GM10847 (cell line): ENCODE results near the gene HTR3E.

Experiments used
- POLR2A ChIP-seq: IDR thresholded peaks from 2 replicates; pipeline ENCODE4 v1.6.1; 2011; ENCODE audit not compliant: insufficient read length; ENCODE audit errors: extremely low read depth

The HTR3E gene

DNA sequence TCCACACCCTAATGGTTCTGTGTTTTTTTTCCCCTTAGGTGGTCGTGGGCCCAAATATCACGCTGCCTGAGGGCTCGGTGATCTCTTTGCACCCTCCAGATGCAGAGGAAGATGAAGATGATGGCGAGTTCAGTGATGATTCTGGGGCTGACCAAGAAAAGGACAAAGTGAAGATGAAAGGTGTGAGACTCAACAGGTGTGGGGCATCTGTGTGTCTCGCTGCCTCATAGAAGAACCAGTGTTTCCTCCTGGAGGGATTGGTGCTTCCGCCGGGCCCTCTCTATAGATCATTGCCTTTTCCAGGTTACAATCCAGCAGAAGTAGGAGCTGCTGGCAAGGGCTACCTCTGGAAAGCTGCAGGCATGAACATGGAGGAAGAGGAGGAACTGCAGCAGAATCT, 45.3 kb downstream of the HTR3E start:
- no peak for TF ChIP-seq POLR2A

DNA sequence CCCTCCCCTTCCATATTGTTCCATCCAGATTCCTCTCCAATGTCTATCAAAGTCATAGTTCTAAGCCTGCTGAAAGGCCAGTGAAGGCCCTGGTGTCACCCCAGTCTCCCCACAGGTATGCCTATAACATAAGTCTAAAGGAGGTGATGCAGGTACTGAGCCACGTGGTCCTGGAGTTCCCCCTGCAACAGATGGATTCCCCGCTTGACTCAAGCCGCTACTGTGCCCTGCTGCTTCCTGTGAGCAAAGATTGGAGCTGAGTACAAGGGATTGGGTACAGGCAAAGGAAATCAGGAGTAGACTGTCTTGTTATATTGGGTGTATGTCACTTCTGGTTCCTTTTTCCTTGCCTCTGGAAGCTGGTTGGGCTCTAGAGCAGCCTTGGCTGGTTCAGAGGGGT, 46.5 kb downstream of the HTR3E start:
- TF ChIP-seq POLR2A, result no peak

DNA sequence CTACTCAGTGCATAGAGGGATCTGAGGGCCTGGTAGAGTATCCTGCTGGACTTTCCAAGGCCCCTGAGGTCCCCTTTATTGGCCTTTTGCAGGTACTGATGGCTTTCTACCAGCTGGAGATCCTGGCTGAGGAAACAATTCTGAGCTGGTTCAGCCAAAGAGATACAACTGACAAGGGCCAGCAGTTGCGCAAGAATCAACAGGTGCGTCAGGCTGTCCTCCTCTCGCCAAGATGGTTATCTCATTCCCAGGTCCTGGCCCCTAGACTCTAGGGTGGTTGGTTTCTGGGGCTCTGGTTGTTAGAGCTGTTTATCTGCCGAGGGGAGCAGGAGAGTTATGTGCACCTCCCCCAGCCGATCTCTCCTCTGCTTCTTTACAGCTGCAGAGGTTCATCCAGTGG, 47.6 kb downstream of the HTR3E start:
- TF ChIP-seq POLR2A, result no peak

DNA sequence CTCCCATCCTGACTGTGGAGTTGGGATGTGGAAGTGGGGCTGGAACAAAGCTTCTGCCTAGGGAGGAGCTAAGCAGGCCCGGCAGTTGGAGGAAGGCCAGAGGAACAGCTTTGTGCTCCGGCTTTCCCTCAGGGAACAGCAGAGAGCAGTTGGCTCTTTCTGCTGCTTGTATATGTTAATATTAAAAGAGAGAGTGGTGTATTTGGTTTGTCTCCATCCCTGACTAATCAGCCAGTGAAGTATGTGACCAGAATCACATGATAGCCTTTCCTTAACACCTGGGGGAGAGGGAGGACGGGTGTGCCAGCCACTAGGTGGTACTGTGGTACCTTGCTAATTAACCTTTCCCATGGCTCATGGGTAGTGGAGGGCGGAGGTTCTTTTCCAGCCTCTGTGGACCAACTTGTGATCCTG, 48.3 kb downstream of the HTR3E start:
- TF ChIP-seq POLR2A, result no peak

DNA sequence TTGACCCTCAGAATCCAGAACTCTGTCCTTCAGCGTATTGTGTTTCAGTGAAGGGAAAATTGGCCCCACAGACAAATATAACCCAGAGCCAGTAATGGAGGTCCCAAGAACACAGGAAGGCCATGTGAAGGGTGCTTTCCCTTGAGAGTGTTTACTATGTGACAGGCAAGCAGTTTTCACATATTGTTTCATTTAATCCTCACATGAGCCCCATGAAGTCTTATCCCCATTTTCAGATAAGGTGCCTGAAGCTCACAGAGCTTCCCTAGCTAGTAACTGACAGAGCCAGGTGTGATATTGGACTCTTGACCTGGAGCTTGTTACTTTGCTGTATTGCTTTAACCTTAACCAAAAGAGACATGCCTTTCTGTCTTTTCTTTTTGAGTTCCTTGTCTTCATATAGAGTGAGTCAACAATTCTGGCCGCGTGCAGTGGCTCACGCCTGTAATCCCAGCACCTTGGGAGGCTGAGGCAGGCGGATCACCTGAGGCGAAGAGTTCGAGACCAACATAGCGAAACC, 48.9 kb downstream of the HTR3E start:
- no peak for TF ChIP-seq POLR2A

DNA sequence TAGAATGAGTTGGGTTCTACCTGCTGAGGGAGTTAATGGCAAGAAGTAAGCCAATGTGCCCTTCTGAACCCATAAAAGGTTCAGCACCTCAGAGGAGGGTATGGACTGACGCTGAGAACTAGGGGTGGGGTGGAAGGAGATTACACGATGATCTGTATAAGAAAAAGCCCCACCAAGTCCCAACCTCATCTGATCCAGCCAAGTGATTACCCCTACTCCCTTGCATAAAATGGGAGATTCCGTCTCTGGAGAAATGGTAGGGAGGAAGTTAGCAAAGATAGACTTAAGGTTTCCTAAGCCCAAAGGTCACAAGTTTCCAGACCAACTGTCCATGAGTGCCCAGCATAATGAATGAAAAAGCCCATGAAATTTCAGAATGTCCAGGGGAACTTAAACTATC, 51.2 kb downstream of the HTR3E start:
- no peak for TF ChIP-seq POLR2A

DNA sequence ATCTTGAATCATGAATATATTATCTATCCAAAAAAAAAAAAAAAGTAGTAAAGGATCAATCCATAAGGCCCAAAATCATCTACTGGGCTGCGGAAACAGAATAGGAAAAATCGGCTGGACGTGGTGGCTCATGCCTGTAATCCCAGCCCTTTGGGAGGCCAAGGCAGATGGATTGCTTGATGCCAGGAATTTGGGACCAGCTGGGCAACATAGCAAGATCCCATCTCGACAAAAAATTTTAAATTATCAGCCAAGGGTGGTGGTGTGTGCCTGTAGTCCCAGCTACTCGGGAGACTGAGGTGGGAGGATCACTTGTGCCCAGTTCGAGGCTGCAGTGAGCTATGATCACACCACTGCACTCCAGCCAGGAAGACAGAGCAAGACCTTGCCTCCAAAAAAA, 52.3 kb downstream of the HTR3E start:
- TF ChIP-seq POLR2A, result no peak

DNA sequence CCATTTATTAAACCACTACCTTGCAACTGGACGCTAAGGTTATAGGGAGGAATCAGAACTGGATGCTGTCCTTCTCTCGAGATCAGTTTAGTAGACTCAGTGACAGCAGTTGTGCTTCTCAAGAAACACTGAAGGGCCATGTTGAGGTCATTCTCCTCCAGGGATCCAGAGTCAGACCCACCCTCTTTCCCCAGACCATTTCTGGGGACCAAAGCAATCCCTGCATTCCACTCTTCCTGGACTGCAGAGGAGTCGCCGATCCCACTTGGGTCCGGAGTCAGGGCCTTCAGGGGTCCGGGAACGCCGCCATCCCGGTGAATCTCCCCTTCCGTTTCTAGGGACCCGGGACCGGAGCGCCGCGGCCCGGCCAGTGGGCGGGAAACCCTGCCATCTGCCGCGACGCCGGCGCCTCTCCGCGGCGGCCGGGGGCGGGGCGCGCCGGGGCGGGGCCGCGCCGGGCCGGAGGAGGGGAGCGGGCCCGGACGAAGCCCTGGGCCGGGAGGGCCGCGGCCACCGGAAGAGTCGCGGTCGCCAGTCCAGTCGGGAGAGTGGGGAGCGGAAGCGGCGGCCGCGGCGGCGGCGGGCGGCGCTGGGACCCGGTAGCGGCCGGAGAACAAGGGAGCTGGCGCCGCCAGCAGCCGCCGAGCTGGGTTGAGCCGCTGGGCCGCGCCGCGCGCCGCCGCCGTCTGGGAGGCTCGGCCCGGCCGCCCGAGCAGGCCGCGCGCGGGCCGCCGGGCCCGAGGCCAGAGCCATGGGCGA, 58.2 kb downstream of the HTR3E start, which contains the start of gene DVL3:
Gene DVL3, plus strand, starts transcription at position 493 of the 759 bp plus-strand sequence. Its CDS starts 259 bp downstream, at position 752.
- TF ChIP-seq POLR2A, result peak; percentile 31

DNA sequence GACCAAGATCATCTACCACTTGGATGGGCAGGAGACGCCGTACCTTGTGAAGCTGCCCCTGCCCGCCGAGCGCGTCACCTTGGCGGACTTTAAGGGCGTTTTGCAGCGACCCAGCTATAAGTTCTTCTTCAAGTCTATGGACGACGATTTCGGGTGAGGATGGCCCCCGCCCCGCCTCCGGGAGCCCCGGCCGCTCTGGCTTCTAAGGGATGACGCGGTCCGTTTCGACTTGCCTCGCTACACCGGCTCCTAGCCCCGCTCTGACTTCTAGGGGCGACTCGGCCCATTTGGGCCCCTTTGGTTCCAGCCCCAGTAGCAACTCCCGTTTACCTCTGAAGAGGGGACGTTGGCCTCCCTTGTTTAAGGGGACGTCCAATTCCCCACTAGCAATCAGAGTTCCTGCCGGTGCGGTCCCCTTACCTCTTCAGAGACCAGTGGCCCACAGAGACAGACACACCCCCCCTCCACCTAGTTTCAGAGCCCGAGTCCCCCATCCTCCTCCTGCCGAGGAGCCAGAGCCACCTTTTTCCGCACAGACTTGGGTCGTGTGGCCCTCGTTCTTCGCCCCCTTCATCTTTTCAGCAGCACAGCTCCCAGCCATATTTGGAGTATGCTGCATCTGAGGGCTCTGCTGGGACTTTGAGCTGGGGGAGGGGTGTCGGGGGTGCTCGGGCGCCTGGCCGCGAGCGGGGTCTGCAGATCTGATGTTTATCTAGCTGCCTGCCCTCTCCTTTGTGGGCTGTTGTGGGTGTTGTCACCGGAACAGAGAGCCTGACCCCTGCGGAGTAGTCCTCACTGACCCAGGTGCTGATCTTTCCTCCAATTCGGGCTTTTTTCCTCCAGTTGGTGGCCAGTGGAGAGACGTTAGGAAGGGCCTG, 59.0 kb downstream of the HTR3E start:
- TF ChIP-seq POLR2A, result no peak

DNA sequence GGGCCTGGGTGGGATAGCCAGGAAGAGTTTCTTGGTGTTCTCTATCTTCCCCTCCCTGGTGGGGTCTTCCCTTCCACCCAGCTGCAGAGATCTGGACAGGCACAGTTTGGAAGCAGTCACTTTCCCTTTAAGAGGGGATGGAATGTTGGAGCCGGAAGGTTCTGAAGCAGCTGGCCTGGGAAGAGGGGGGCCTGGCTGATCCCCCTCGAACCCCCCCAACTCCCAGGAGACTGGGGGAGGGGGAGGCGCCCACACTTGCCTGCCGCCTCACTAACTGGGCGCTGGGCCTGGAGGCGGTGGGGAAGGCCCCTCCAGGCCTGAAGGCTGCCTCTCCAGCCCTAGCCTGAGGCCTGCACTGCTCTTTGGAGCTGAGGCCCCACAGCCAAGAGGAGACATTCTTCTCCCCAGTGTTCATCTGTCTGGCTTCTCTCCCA, 59.7 kb downstream of the HTR3E start:
- TF ChIP-seq POLR2A, result no peak
